Ovary (tissue), 9 donors: ENCODE results near the gene MEIOB. TPM values are rescaled to one million over a fixed set of nuclear protein-coding genes. Genes with fewer than 3 reads are reported as not detected.

ENCODE experiments used
- DNase-seq, 5 donors: peaks; one replicate each; pipeline ENCODE4 v3.0.0-alpha.2; 2019 to 2020
- H3K27ac ChIP-seq, 2 donors: fragments of 200-600 bp; one replicate each; pipeline versions ENCODE4 v1.5.1 to v1.8.0; 2019 to 2022
- H3K27me3 ChIP-seq: fragments of 200-600 bp; one replicate; pipeline ENCODE4 v1.8.0; 2022
- H3K36me3 ChIP-seq: fragments of 200-600 bp; sonication (generic); one replicate; pipeline ENCODE4 v1.5.1; 2019
- H3K4me1 ChIP-seq: one replicate; pipeline ENCODE4 v1.8.1; 2013; ENCODE audit warnings: mild to moderate bottlenecking, moderate library complexity; ENCODE audit not compliant: insufficient read depth
- H3K4me3 ChIP-seq: fragments of 200-600 bp; sonication (generic); one replicate; pipeline ENCODE4 v1.5.1; 2017
- H3K9me3 ChIP-seq, 2 donors: fragments of 200-600 bp in 1 of 2; sonication (generic) in 1 of 2; one replicate each; pipeline versions ENCODE4 v1.5.1 to v1.8.1; 2013 to 2019; ENCODE audit warnings: mild to moderate bottlenecking in 1 of 2, moderate library complexity in 1 of 2
- EP300 ChIP-seq: sonication (generic); formaldehyde crosslinking; IDR thresholded peaks from one replicate; pipeline ENCODE4 v1.6.1; 2017; ENCODE audit warnings: antibody characterized with exemption
- POLR2A ChIP-seq: fragments of 450-650 bp; IDR thresholded peaks from one replicate; pipeline ENCODE4 v1.6.1; 2017; ENCODE audit warnings: antibody characterized with exemption, mild to moderate bottlenecking, moderate library complexity
- WGBS, 3 donors: extraction: QIAGEN DNeasy Blood & Tissue Kit in 1 of 3; methylation state at CpG; one replicate each; pipeline versions ENCODE4 v1.1.5 to v1.1.7; 2013 to 2017; 5-methylcytosine and 5-hydroxymethylcytosine counted together
- intact Hi-C, 4 donors: fragments of 100-400 bp; cut with DNase I; formaldehyde crosslinking; loops; one replicate each; pipeline versions ENCODE4 v1.11.0 to v1.15.1; 2022 to 2023
- polyA plus RNA-seq, 2 donors: library from polyadenylated mRNA; stranded (reverse); fragments of 200-250 nt in 1 of 2; fragments of 350-450 nt in 1 of 2; fragmentation: Illumina TruSeq in 1 of 2; extraction: RNeasy Lipid Tissue Mini Kit (QIAGEN cat#74804) in 1 of 2; gene quantifications; one replicate each; pipeline ENCODE4 v1.2.3, GENCODE V29; 2013 to 2014
- total RNA-seq, 7 donors: library from RNA; depleted of rRNA in 2 of 7; stranded (reverse); fragments of >200 nt in 2 of 7; fragmentation: NEBNext Ultra II Directional in 3 of 7; extraction: Animal tissue kit (Norgen Biotek cat#: 25700) in 3 of 7; gene quantifications; one replicate each; pipeline versions ENCODE4 v1.1.0 to v1.2.4, GENCODE V29; 2016 to 2023
- TF ChIP-seq, protein P1 (sequence below), 3 donors: fragments of 450-650 bp in 2 of 3; fragments of 200-600 bp in 1 of 3; IDR thresholded peaks; one replicate each; pipeline versions ENCODE4 v1.5.1 to v1.8.0; 2016 to 2022; ENCODE audit warnings: antibody characterized with exemption in 3 of 3, mild to moderate bottlenecking in 1 of 3
- donor health status: DM: no; HTN: no; CAD: no; lungs with moderate emphysema.
- donor health status: DM: no; HTN: no; CAD: no.
- donor health status: Bipolar disorder and iron deficiency.
- donor health status: DM: yes; HTN: yes; CAD: no.
- donor health status: DM: no; HTN: no; CAD: no.
- donor health status: DM: yes; HTN: yes; CAD: no.

MEIOB gene
- total and polyA plus RNA-seq, 9 donors, result 0.23 to 0.27 (median 0.24) TPM; not detected in 5

DNA sequence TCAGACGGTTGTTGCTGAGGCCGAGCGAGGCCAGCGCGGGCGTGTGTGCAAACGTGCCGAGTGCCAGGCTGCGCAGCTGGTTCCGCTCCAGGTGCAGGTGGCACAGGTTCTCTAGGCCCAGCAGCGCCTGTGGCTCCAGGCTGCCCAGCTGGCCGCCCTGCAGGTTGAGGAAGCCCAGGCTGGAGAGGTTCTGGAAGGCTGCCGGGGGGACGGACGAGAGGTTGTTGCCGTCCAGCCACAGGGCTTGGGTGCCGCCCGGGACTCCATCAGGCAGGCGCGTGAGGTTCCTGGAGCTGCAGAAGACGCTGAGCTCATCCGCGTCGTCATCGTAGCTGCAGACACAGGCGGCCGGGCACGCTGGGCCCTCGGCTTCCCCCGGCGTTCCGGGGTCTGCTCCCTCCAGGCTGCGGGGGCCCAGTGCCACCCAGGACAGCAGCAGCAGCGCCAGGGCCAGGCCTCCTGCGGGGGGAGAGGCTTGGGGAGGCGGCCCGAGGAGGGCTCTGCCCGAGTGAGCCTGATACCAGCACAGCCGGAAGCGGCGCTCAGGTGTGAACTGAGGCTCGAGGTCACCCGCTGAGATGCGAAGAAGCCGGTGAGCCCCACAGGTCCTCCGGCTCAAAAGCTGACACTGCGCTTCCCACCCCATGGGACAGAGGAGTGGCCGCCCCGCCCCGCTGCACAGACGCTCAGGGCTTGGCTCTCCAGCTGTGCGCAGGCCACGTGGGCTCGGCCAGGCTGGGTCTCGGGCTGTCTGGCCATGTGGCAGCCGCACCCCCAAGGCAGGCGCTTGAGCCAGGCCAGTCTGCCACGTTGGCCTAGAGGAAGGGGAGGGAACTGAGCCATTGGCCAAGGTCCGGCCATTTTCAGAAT is 79.8 kb downstream of the MEIOB start:
- DNase-seq, result peak in 4 of 5 donors; percentile 18 to 40 (median 22)
- WGBS, 3 donors, result 85 to 89% (median 86%) methylated on average over 45 to 59 of the region's 59 CpGs
- intact Hi-C loops, result no loop called here

GRCh38 chr16:1791256-1791942 is 80.6 kb downstream of the MEIOB start:
- intact Hi-C loops, result no loop called here
- Histone ChIP-seq H3K9me3 (no peaks in the 10 kb centered on the region), H3K27ac (no peak overlapping the region), H3K4me3 (no peak overlapping the region), H3K4me1 (no peaks in the 10 kb centered on the region), H3K27me3 (no peaks in the 10 kb centered on the region), H3K36me3 (no peaks in the 10 kb centered on the region)
- DNase-seq, result peak in 4 of 5 donors; percentile 19 to 35 (median 22)
- 92% methylated on average over 37 to 53 of the region's 53 CpGs for WGBS, 3 donors
- no peak for TF ChIP-seq POLR2A
- no peak for TF ChIP-seq EP300
- TF ChIP-seq, protein P1, sequence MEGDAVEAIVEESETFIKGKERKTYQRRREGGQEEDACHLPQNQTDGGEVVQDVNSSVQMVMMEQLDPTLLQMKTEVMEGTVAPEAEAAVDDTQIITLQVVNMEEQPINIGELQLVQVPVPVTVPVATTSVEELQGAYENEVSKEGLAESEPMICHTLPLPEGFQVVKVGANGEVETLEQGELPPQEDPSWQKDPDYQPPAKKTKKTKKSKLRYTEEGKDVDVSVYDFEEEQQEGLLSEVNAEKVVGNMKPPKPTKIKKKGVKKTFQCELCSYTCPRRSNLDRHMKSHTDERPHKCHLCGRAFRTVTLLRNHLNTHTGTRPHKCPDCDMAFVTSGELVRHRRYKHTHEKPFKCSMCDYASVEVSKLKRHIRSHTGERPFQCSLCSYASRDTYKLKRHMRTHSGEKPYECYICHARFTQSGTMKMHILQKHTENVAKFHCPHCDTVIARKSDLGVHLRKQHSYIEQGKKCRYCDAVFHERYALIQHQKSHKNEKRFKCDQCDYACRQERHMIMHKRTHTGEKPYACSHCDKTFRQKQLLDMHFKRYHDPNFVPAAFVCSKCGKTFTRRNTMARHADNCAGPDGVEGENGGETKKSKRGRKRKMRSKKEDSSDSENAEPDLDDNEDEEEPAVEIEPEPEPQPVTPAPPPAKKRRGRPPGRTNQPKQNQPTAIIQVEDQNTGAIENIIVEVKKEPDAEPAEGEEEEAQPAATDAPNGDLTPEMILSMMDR (IDR thresholded peaks at IDR 0.05), result no peak

More for the DNA sequence above, 79.8 kb downstream of the MEIOB start:
- H3K36me3 ChIP-seq, result no peaks in the 10 kb centered on the region
- TF ChIP-seq, protein P1 (IDR thresholded peaks at IDR 0.05), result no peak
- TF ChIP-seq EP300 (no peak), POLR2A (no peak)
- H3K9me3 ChIP-seq, result no peaks in the 10 kb centered on the region
- H3K4me1 ChIP-seq, result no peaks in the 10 kb centered on the region
- no peak overlapping the region for H3K27ac ChIP-seq
- no peaks in the 10 kb centered on the region for H3K27me3 ChIP-seq
- no peak overlapping the region for H3K4me3 ChIP-seq

GRCh38 chr16:1790611-1791255 is 81.2 kb downstream of the MEIOB start:
- TF ChIP-seq POLR2A, result no peak
- no peak for TF ChIP-seq EP300
- TF ChIP-seq, protein P1 (IDR thresholded peaks at IDR 0.05), result no peak
- H3K4me3 ChIP-seq, result no peak overlapping the region
- H3K27me3 ChIP-seq, result no peaks in the 10 kb centered on the region
- H3K4me1 ChIP-seq, result no peaks in the 10 kb centered on the region
- DNase-seq, result peak in 4 of 5 donors; percentile 11 to 37 (median 24)
- intact Hi-C loops, result no loop called here
- 87 to 89% (median 87%) methylated on average over 39 to 44 of the region's 44 CpGs for WGBS, 3 donors
- H3K27ac ChIP-seq, result no peak overlapping the region
- no peaks in the 10 kb centered on the region for H3K9me3 ChIP-seq
- H3K36me3 ChIP-seq, result no peaks in the 10 kb centered on the region

GRCh38 chr16:1790261-1790610 is 81.7 kb downstream of the MEIOB start:
- H3K9me3 ChIP-seq, result no peaks in the 10 kb centered on the region
- no peak overlapping the region for H3K4me3 ChIP-seq
- TF ChIP-seq EP300 (no peak), POLR2A (no peak)
- TF ChIP-seq, protein P1 (IDR thresholded peaks at IDR 0.05), result no peak
- H3K36me3 ChIP-seq, result no peaks in the 10 kb centered on the region
- H3K27me3 ChIP-seq, result no peaks in the 10 kb centered on the region
- H3K4me1 ChIP-seq, result no peaks in the 10 kb centered on the region
- DNase-seq, result no peak
- no peak overlapping the region for H3K27ac ChIP-seq
- WGBS, 3 donors, result 89 to 93% (median 91%) methylated on average over 15 of the region's 15 CpGs
- intact Hi-C loops, result no loop called here
